HG03039 (cell line): ENCODE measurements around the gene NFAT5.
A peak's percentile ranks its signal among the peaks of the same experiment; 100 is the strongest.
"Not testable (repeated sequence)": the region's sequence is repeated elsewhere in the genome, so short reads cannot be mapped to it uniquely, and the experiment has no call there.

Source experiments
- ATAC-seq: cut with Tn5 transposase; IDR thresholded peaks from one replicate; pipeline ENCODE4 v1.9.1; 2021; ENCODE audit warnings: mild to moderate bottlenecking, moderate library complexity; ENCODE audit not compliant: unreplicated experiment

Gene NFAT5, protein sequence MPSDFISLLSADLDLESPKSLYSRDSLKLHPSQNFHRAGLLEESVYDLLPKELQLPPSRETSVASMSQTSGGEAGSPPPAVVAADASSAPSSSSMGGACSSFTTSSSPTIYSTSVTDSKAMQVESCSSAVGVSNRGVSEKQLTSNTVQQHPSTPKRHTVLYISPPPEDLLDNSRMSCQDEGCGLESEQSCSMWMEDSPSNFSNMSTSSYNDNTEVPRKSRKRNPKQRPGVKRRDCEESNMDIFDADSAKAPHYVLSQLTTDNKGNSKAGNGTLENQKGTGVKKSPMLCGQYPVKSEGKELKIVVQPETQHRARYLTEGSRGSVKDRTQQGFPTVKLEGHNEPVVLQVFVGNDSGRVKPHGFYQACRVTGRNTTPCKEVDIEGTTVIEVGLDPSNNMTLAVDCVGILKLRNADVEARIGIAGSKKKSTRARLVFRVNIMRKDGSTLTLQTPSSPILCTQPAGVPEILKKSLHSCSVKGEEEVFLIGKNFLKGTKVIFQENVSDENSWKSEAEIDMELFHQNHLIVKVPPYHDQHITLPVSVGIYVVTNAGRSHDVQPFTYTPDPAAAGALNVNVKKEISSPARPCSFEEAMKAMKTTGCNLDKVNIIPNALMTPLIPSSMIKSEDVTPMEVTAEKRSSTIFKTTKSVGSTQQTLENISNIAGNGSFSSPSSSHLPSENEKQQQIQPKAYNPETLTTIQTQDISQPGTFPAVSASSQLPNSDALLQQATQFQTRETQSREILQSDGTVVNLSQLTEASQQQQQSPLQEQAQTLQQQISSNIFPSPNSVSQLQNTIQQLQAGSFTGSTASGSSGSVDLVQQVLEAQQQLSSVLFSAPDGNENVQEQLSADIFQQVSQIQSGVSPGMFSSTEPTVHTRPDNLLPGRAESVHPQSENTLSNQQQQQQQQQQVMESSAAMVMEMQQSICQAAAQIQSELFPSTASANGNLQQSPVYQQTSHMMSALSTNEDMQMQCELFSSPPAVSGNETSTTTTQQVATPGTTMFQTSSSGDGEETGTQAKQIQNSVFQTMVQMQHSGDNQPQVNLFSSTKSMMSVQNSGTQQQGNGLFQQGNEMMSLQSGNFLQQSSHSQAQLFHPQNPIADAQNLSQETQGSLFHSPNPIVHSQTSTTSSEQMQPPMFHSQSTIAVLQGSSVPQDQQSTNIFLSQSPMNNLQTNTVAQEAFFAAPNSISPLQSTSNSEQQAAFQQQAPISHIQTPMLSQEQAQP (N-terminal part only)

GRCh38 chr16:69565671-69566239 is at the start of gene NFAT5:
NFAT5 (plus strand) TSS chr16:69565966; CDS start chr16:69566302, 336 bp downstream.
- ATAC-seq, result peak; percentile 56

DNA sequence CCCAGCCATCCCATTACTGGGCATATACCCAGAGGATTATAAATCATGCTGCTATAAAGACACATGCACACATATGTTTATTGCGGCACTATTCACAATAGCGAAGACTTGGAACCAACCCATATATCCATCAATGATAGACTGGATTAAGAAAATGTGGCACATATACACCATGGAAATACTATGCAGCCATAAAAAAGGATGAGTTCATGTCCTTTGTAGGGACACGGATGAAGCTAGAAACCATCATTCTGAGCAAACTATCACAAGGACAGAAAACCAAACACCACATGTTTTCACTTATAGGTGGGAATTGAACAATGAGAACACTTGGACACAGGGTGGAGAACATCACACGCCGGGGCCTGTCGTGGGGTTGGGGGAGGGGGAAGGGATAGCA is 47.9 kb upstream of the NFAT5 start:
- ATAC-seq, result not testable (repeated sequence)

GRCh38 chr16:69520413-69520799 is 45.4 kb upstream of the NFAT5 start:
- no peak for ATAC-seq

- ATAC-seq, result no peak
Observed at GRCh38 chr16:69520800-69521602, 44.8 kb upstream of the NFAT5 start.

DNA sequence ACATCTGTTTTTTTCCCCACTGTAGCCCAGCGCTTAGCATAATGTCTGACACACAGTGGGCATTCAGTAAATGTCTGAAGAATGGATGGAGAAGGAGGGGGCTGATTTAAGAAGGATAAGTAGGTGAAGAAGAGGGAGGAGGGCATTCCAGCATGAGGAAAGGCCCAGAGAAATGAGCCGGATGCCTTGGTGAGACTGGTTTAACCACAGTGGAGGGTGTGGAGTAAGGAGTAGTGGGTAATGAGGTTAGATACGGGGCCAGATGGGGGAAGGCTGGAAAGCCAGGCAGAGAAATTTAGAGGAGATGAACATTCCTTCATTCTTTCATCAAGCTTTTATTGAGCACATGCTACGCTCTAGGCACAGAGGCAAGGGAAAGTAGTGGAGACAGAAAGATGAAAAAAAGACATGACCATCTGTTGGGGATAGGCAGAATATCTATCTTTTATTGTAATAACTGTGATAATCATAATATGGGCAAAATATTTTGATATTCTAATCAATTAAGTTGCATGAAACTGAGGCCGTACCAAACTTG is 43.7 kb upstream of the NFAT5 start:
- no peak for ATAC-seq

DNA sequence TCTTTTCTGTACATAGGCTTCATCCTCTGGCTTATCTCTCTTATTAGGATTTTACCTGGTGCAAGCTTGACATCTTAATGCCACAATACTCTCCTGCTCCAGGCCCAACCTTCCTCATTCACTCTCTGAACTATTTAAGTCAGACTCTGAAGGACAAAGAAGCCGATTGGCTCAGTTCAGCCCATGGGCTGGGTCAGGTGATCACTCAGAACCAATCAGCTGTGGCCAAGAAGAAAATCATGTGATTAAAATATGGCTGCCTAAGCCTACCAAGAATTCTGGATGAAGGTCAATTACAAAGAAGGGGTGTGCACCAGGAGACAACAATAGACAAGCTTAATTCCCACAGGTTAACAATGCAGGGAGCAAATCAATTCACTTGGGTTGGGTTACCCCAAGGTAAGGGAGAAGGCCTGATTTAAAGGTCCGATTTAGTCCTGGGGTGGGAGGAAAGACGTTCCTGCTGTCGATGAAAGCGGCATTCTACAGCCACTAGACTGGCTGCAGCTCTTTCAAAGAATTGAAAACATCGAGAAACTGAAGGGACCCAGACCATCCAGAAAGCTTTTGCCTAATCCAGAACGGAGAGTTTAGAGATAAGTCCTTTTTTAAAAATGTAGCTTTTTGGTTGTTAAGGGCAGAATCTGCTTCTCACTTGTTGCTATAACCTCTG is 42.9 kb upstream of the NFAT5 start:
- ATAC-seq, result no peak

GRCh38 chr16:69523566-69524305 is 42.0 kb upstream of the NFAT5 start:
- no peak for ATAC-seq

DNA sequence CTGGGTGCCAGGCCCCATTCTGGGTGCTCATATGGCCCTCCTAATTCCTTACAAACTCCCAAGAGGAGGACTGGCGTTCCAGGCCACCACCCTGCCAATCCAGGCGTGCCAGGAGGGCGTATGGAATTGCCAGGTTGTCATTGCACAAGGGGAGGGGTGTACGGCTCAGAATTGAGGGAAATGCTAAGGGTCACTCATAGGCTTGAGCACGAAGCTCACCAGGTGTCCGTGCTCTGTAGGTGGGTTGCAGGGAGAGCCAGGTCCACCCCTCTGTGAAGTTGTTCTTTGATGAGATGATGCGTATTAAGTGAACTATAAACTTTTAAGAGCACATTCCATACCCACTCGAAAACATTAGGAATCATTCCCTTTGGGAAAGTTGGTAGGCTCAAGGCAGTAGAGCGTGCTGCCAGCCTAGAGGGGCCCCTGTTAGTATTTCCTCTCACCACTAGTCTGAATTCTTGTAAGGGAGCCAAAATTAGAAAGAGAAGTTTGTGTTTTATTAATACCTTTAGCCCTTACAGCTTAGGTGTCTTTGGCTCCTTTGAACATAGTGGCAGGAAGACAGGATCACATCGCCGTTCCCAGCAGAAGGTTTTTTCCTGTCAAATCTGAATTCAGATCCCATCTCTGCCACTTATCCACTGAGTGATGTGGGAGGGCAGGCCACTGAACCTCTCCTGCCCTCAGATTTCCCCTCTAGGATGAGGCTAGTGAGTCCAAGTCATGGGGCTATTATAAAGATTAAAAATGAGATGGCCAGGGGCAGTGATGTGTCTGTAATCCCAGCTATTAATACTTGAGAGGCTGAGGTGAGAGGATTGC is 38.7 kb upstream of the NFAT5 start:
- ATAC-seq, result no peak

DNA sequence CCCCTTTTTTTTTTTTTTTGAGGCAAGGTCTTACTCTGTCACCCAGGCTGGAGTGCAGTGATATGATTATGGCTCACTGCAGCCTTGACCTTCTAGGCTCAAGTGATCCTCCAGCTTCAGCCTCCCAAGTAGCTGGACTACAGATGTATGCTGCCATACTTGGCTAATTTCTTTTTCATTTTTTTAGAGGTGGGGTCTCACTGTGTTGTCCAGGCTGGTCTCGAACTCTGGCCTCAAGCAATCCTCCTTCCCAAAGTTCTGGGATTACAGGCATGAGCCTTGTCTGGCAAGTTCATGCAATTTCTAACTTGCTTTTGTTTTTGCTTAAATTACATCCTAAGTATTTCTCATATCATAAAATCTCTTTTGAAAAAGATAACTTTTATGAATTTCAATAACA is 33.8 kb upstream of the NFAT5 start:
- ATAC-seq, result no peak

GRCh38 chr16:69532641-69533455 is 32.9 kb upstream of the NFAT5 start:
- ATAC-seq, result no peak

DNA sequence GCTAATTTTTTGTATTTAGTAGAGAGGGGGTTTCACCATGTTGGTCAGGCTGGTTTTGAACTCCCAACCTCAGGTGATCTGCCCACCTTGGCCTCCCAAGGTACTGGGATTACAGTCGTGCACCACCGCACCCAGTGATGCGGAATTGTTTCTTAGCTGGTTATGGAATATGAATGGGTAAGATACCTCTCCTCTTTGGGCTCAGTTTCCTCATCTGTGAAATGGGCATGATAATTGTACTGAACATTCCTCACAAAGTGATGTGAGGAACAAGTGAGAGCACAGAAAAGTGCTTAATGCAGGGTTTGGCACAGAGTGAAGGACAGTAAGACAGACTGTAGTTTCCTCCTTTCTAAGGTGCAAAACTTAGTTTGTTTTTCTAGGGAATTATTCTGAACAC is 31.0 kb upstream of the NFAT5 start:
- no peak for ATAC-seq

- ATAC-seq, result no peak
Observed at GRCh38 chr16:69535123-69536050, 30.4 kb upstream of the NFAT5 start.

DNA sequence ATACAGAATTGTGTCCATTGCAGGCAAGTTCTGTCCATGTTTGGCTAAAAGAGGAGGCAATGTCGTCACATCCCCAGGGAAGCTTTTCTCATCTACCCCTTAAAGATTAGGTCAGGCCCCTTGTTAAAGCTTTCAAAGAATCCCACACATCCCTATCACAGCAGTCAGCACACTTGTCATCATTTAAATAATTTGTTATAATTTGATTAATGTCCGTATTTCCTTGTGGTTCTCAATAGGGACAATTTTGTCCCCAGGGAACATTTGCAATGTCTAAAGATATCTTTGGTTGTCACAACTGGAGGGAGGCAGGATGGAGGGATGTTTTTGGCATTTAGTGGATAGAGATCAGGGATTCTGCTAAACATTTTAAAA is 28.1 kb upstream of the NFAT5 start:
- no peak for ATAC-seq

- no peak for ATAC-seq
Observed at GRCh38 chr16:69538808-69539207, 27.0 kb upstream of the NFAT5 start.

- no peak for ATAC-seq
Observed at GRCh38 chr16:69542974-69543373, 22.8 kb upstream of the NFAT5 start.

- no peak for ATAC-seq
Observed at GRCh38 chr16:69544088-69544487, 21.7 kb upstream of the NFAT5 start.
